ENCODE results near the gene GOLGA6L10.
"Not testable (repeated sequence)": the region's sequence is repeated elsewhere in the genome, so short reads cannot be mapped to it uniquely, and the experiment has no call there.

GOLGA6L10 gene

DNA sequence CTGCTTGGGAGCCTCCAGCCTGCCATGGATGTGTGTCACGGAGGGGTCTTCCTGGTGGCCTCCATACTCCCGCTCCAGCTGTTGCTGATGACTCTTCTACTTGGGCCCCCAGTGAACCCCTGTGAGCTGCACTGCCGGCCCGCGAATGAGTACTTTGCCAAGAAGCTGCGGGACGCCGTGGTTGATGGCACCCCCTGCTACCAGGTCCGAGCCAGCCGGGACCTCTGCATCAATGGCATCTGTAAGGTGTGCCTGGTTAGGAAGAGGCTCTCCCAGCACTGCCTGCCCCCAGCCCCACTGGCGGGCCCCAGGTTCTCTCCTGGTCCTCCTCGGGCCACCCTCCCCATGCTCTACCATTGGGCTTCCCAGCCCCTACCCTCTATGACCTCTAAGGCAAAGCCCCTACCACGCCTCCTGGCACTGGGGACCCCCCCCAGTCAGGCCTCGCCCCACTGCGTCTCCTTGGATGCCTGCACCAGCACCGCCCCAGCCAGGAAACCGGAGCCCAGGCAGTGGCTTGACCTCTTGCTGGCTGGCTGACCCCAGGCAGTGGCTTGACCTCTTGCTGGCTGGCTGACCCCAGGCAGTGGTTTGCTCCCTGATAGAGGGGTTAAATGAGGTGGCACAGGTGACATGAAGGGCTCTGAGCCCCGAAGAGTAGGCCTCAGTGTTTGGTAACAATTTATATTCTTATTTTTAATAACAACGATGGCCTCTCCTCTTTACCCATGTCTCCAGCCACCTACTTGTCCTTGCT, 29.6 kb downstream of the GOLGA6L10 start:
- in situ Hi-C loops (cut with MboI; ENCODE audit: low sequenced_read_pairs) = not testable (repeated sequence)

DNA sequence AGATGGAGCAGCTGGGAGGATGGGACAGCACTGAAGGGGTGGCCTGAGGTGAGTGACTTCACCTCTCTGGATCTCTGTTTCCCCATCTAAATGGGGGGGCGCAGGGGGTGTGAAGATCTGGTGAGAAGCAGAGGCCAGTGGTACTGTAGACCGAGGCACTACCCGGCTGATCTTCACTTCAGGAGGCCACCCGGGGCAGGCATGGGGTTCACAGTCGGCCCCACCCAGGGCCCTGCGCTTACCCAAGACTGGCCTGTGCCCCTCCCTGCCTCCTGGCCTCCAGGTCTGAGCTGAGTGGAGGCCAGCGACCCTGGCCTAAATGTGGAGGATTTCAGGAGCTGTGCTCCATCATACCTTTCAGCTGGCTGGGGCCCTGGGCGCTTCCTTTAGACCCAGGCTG, 31.0 kb downstream of the GOLGA6L10 start:
- in situ Hi-C loops (cut with MboI; ENCODE audit: low sequenced_read_pairs) = not testable (repeated sequence)

DNA sequence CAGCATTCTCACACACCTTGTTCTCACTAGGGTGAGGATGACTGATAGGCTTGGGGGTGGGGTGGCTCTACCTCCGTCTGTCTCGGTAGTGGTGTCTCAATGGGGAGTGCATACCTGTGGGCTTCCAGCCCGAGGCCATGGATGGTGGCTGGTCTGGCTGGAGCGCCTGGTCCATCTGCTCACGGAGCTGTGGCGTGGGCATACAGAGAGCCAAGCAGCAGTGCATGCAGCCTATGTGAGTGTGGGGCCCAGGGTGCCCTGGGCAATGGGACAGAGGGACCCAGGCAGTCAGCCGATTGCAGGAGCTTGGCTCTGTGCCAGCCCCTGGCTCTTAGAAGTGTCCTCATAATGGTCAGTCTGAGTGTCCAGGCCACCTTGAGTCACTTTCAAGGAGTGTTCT, 31.8 kb downstream of the GOLGA6L10 start:
- in situ Hi-C loops (cut with MboI; ENCODE audit: low sequenced_read_pairs) = not testable (repeated sequence)

DNA sequence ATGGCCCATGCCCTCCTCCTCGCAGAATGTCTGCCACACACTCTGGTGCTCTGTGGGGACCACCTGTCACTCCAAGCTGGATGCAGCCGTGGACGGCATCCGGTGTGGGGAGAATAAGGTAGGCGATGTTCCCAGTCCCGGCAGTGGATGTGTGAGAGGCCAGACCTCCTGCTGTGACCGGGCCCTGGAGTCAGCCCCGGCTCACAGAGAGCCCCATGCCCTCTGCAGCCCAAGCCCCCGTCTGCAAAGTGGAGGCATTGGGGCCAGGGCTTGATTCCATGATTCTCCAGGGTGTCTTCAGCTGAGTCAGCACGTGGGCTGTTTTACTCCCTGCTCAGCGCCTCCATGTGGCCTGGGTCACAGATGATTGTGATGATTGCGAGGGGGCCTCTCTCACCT, 32.2 kb downstream of the GOLGA6L10 start:
- in situ Hi-C loops (cut with MboI; ENCODE audit: low sequenced_read_pairs) = no loop called here

DNA sequence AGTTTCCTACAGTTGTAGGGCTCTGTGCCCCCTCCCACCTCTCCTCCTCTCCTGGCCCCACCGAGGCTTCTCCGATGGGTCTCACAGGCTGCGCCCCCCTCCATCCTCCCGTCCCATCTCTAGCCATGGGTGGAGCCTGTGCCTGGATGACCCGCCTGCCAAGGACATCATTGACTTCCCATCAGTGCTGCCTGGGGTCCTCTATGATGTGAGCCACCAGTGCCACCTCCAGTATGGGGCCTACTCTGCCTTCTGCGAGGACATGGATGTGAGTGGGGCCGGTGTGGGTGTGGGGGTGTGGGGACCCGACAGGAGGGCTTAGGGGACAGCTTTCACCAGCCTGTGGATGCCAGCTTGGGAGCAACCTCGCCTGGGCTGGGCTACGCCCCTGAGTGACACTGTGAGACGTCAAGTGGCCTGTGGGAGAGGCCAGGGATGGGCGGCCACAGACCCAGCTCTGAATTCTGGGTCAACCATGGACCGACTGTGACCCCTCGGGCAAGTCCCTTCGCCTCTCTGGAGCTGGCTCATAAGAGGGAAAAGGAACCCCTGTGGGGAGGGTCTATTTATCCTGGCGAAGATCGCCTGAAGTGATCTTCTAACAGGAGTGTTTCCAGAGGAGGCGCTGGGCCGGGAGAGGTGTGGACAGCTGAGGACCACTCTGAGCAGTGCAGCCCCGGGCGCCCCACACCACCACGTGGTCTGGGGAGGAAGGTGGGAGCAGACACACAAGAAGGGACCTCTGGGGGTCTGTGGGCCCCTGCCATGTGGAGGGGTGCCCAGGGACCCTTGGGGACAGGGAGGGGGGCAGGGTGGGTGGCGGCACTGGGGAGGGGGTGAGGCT, 32.8 kb downstream of the GOLGA6L10 start:
- in situ Hi-C loops (cut with MboI; ENCODE audit: low sequenced_read_pairs) = not testable (repeated sequence)

DNA sequence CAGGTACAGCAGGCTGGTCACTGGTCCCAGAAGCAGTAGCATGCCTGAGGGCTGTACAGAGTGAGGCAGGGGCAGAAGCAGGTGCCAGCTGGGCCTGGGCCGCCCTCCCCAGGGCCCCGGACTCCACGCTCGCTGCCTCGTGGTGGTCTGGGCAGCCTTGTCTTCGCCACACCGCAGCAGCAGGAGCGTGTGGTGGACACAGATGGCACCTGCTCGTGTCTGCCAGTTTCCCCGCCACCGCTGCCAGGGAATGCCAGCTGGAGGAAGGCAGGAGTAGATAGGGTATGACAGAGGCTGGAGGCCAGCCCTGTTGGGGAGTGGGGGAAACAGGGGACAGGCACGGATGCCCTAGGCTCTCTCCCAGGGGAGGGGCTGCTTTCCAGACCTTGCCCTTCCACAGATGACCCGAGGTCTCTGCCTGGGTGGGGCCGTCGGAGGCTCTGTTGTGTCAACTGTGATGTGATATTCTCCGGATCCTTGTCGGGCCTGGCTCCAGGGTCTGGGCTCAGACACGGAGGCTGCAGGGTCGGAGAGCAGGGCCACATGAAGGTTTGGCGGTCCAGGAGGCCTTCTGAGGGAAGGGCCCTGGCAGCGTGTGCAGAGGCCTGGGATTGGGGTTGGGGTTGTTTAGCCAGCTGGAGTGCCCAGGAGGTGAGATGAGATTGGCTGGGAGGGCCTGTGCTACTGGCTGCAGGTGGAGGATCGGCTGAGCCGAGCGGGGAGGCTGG, 33.6 kb downstream of the GOLGA6L10 start:
- in situ Hi-C loops (cut with MboI; ENCODE audit: low sequenced_read_pairs) = no loop called here

DNA sequence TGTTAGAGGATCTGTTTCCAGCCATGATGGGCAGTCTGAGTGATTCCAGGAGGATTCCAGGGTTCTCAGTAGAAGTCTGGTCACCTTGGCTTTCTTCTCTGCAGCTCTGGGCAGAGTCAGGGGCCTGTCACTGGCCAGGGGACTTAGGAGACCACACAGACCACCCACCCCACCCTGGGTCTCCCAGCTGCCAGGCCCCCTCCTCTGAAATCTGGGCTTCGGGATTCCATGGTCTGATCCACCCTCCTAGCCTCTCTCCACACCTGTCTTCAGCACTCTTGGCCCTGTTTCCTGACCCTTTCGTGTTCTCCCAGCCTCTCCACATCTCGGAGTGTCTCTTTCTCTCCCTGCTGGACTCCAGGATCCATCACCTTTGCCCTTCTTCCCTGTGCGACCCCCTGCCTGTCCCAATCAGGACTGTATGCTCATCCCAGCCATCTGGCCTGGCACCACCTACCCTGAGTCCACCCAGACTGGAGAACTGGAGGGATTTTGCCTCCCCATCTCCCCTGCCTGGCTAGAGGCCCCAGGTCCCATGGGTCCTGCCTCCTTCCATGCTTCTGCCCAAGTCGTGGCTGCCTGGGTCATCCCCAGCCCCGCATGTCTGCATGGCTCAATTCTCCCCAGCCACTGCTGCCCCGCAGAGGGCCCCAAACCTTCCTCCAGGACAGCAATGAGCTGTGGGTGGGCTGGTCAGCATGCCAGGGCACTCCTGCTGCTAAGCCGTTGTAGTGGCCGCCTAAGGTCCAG, 34.3 kb downstream of the GOLGA6L10 start:
- in situ Hi-C loops (cut with MboI; ENCODE audit: low sequenced_read_pairs) = no loop called here

DNA sequence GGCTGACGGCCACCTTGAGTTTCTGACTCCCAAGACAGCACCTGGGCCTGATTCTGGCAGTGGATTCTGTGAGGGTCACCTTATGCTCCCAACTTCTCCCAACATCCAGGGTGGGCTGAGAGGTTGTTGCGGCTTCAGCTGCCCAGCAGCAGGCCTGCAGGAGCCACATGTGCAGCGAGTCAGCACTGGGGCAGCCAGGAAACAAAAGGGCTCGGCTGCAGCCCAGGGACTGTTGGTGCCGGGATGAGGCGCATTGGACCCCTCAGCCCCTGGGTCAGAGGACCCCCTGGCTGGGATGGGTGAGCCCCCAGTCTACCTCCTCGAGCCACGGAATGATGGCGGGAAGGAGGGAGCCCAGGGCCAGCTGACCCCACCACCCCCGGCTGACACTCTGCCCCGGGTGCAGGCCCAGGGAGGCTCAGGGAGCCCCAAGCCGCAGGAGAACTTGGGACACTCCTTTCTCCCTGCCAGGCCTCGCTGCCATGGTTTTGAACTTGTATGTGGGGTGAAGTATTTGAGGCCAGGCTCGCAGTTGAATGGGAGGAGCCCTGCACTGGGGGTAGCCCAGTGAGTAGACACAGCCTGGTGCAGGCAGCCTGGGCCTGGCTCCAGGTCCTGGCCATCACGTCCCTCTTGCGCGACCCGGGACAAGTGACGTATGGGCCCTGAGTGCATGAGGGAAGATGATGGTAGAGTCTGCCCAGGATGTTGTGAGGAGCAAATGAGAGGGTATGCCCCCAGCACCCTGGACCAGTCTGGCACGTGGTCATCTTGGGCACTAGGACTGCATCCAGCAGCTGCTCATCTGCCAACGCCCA, 35.1 kb downstream of the GOLGA6L10 start:
- in situ Hi-C loops (cut with MboI; ENCODE audit: low sequenced_read_pairs) = not testable (repeated sequence)

DNA sequence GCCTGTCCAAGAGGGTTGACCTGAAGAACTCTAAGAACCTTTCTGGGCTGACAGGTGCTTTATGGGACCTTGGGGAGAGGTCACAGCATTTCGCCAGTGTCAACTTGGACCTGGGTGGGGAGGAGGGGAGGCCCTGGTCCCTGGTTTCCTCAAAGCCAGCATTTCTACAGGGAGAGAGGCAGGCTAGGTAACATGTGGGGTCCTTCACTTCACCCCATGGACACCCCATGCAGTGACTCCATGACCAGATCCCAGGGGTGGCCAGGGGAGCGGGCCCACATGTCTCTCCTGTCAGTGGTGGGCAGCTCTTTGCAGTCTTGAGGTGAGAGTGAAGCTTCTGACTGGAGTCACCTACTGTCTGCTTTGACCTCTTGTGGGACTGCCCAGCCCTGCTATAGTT, 35.8 kb downstream of the GOLGA6L10 start:
- in situ Hi-C loops (cut with MboI; ENCODE audit: low sequenced_read_pairs) = no loop called here

DNA sequence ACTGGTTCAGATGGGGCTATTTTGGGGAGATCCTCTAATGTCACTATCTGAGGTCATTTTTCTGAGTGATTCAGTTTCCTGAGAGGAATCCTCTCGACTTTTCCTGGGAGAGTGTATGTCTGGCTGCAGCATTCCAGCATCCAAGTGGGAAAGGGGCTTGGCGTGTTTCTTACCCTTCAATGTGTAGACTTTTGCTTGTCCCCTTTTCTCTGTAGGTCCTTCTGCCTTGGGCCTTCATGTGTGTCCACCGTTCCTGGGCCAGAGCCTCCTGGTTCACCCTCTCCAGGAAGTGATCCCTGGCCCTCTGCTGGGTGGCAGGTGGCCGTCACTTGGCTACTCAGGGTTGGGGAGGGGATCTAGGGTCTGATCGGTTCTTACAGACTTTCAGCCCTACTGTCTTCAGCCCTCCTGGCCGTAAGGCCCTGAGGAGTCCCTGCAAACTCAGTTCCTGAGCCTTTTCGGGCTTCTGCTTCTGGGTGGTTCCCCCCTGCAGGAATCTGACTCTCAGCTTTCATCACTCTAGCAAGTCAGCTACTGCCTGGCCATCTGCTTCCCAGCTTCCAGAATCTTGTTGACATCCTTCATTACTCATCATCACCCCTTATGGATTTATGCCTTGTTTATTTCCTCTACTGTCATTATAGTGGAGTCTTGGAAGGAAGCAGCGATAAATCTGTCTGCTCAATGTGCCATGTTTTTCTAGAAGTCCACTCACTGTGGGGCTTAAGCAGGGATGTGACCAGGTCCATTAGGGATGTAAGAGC, 36.5 kb downstream of the GOLGA6L10 start:
- in situ Hi-C loops (cut with MboI; ENCODE audit: low sequenced_read_pairs) = no loop called here

DNA sequence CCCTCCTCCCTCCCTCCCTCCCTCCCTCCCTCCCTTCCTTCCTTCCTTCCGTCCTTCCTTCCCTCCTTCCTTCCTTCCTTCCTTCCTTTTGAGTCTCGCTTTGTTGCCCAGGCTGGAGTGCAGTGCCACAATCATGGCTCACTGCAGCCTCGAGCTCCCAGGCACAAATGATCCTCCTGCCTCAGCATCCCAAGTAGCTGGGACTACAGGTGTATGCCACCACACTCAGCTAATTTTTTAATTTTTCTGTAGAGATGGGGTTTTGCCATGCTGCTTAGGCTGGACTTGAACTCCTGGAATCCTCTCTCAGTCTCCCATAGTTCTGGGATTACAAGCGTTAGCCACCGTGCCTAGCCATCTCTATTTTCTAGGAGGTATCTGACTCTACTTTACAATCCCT, 38.0 kb downstream of the GOLGA6L10 start:
- in situ Hi-C loops (cut with MboI; ENCODE audit: low sequenced_read_pairs) = not testable (repeated sequence)

DNA sequence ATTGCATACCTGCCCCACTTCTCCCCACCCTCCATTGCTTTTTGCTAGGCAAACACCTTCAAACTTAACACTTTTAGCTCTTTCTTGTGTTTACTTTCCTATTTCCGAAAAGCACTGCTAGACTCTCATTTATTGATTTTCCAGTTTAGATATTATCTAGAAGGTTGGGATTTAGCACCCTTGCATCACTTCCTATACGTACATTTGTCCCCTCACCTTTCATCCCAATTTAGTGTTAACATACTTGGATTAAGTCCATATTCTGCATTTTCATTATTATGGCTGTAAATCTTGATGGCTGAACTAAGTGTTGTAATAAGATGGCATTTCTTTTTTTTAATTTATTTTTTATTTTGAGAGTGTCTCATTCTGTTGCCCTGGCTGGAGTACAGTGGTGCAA, 39.5 kb downstream of the GOLGA6L10 start:
- in situ Hi-C loops (cut with MboI; ENCODE audit: low sequenced_read_pairs) = no loop called here

DNA sequence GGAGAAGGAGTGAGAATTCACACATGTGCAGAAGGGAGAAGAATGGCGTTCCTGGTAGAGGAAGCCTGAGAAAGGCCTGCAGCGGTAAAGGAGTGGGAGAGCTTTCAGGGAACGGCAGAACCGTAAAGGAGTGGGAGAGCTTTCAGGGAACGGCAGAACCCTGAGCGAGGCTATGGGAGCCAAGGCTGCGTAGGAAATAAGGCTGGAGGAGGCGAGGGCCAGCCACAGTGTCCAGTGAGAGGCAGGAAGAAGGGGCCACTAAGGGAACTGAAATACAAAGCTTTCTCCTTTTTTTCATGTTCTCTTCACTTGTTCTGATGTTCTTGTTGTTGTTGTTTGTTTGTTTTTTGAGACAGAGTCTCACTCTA, 41.6 kb downstream of the GOLGA6L10 start:
- in situ Hi-C loops (cut with MboI; ENCODE audit: low sequenced_read_pairs) = no loop called here

DNA sequence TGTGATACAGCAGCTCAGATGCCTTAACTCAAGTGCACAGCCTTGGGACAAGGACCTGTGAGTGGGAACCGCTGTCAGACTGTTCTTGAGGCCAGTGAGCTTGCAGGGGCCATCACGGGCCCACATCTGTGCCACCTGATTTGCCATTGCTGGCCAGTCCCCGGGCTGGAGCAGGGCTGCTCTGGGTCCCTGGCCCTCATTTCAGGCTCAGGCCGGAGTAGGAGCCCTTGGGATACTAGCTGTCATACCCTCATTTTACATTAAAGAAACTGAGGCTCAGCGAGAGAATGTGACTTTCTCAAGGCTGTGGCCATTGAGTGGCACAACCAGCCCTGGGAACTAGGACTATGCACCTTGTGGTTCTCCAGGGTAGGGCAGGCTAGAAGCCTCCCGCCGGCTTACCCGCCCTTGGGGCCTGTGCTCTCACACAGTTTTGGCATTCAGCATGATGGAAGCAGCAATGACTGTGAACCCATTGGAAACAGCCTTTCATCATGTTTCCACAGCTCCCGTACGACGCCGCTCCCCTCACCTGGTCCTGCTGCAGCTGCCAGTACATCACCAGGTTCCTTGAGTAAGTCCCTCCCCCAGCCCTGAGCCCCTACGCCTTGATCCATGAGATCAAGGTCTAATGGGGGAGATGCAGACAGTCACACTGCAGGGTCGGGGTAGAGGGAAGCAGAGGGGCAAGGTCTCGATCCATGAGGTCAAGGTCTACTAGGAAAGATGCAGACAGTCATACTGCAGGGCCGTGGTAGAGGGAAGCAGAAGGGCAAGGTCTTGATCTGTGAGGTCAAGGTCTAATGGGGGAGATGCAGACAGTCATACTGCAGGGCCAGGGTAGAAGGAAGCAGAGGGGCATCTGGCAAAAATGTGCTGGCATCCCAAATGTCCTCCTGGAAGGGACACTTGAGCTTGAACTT, 42.2 kb downstream of the GOLGA6L10 start:
- in situ Hi-C loops (cut with MboI; ENCODE audit: low sequenced_read_pairs) = no loop called here

DNA sequence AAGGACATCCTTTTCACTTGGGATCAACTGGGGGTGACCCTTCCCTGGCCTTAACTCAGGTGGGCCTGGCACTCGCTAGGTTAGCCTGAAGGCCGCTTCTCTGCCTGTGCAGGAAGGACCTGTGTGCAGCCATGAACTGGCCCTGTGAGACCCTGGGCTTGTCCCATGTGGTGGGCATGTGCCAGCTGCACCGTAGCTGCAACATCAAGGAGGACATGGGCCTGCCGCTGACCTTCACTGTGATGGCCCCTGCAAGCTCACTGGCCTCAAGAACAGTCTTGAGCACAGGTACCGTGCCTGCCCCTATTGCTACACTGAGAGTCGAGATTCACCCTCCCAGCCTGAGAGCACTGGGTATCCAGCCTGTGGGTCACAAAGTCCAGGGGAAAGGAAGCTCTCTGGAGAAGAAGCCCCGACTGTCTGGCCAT, 43.6 kb downstream of the GOLGA6L10 start:
- in situ Hi-C loops (cut with MboI; ENCODE audit: low sequenced_read_pairs) = no loop called here

DNA sequence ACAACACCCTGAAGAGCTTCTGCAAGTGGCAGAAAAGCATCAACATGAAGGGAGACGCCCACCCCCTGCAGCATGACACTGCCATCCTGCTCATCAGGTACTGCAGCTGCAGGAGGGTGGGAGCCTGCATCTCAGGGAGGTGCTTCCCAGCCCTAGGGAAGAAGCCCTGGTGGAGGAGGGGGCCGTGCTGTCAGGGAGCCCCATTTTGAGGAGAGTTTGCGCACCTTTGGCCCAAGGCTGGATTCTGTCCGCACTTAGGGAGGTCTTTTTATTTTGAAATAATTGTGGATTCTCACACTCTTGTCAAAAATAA, 44.5 kb downstream of the GOLGA6L10 start:
- in situ Hi-C loops (cut with MboI; ENCODE audit: low sequenced_read_pairs) = no loop called here

DNA sequence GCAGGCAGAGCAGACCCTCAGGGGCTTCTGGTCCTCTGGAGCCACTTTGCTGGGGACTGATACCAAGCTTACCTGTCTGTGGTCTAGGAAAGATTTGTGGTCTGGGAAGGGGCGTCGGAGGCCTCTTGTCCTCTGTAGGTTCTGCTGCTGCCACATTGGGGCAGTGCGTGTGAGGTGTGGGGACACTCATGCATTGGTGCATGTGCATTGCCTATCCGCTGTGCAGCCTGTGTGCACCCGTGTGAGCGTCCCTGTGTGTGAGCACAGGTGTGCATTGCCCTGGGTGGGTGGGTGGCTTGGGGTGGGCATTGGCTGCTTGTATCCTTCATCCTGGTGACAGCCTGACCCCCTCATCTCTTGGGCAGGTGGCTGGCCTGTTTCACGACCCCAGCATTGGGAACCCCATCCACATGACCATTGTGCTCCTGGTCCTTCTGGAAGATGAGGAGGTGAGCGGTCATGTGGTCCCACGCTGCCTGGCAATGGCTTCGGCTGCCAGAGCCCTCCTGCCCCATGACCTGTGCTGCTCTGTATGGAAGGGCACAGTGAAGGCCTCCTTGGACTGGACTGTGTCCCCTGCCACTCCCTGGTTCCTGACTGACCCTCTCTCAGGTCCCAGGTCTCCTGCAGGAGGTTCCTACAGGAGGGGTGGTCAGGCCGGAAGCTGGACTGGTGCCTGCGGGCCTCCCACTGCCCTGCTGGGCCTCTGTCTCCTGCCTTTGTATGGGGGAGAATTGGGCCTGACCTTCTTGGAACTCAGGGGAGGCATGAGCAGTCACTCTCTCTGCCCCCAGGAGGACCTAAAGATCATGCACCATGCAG, 45.1 kb downstream of the GOLGA6L10 start:
- in situ Hi-C loops (cut with MboI; ENCODE audit: low sequenced_read_pairs) = no loop called here
